Measurements from ENCODE around the gene EDIL3. TPM values are rescaled to one million over a fixed set of nuclear protein-coding genes. Genes with fewer than 3 reads are reported as not detected.

Gene EDIL3
- total RNA-seq, 1 donor from 2014 or later, result 604 TPM

DNA sequence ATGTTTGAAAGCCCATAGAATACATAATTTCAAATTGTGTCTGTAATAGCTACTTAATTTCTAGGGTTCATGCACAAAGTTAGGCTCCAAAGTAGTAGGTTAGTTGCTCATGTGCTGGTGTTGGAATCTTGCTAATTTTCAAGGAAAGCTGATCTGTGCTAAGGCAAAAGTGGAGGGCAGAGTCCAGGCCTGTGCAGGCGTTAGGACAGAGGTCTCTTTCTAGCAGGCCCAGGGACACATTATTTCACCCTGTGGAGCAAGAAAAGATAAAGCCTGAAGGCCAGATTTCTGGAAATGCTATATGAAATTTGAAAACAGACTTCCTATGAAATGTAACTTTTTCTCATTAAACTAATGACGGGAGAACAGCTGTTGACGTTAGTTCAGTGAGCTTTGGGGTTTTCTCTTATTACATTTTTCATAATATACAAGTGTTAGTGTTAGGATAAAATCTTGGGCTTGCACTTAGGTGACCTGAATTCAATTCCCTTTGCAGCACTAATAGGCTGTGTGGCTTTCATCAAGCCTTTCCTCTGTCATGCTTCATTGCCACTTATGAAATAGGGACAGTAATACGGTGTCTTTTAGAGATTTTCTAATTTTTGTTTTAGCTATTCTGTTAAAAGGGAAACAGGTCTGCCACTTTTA is 467.3 kb downstream of the EDIL3 start:
- H3K36me3 Mint-ChIP-seq (ENCODE audit: low read depth), result no peaks in the 10 kb centered on the region

GRCh38 chr5:83914662-83915418 is 469.8 kb downstream of the EDIL3 start:
- no peaks in the 10 kb centered on the region for H3K36me3 Mint-ChIP-seq (ENCODE audit: low read depth)
- DNase-seq (ENCODE audit: low spot score), result no peak
- no peaks in the 10 kb centered on the region for H3K27me3 Mint-ChIP-seq (ENCODE audit: low read depth)
- no peak overlapping the region for H3K4me3 Mint-ChIP-seq (ENCODE audit: unreplicated experiment)
- H3K9me3 Mint-ChIP-seq (ENCODE audit: low read depth), result no peaks in the 10 kb centered on the region
- TF ChIP-seq, protein P1, sequence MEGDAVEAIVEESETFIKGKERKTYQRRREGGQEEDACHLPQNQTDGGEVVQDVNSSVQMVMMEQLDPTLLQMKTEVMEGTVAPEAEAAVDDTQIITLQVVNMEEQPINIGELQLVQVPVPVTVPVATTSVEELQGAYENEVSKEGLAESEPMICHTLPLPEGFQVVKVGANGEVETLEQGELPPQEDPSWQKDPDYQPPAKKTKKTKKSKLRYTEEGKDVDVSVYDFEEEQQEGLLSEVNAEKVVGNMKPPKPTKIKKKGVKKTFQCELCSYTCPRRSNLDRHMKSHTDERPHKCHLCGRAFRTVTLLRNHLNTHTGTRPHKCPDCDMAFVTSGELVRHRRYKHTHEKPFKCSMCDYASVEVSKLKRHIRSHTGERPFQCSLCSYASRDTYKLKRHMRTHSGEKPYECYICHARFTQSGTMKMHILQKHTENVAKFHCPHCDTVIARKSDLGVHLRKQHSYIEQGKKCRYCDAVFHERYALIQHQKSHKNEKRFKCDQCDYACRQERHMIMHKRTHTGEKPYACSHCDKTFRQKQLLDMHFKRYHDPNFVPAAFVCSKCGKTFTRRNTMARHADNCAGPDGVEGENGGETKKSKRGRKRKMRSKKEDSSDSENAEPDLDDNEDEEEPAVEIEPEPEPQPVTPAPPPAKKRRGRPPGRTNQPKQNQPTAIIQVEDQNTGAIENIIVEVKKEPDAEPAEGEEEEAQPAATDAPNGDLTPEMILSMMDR (IDR thresholded peaks at IDR 0.05), result no peak
- H3K4me1 Mint-ChIP-seq (ENCODE audit: low read depth), result peaks cover 55% of the 10 kb centered on the region
- H3K27ac Mint-ChIP-seq (ENCODE audit: unreplicated experiment), result peak overlapping the region; percentile 4

More for the DNA sequence above, 467.3 kb downstream of the EDIL3 start:
- Mint-ChIP-seq H3K27ac (ENCODE audit: unreplicated experiment) (peak overlapping the region; percentile 46), H3K4me1 (ENCODE audit: low read depth) (peaks cover 75% of the 10 kb centered on the region), H3K4me3 (ENCODE audit: unreplicated experiment) (no peak overlapping the region), H3K27me3 (ENCODE audit: low read depth) (no peaks in the 10 kb centered on the region), H3K9me3 (ENCODE audit: low read depth) (no peaks in the 10 kb centered on the region)
- TF ChIP-seq, protein P1 (IDR thresholded peaks at IDR 0.05), result no peak
- no peak for DNase-seq (ENCODE audit: low spot score)

DNA sequence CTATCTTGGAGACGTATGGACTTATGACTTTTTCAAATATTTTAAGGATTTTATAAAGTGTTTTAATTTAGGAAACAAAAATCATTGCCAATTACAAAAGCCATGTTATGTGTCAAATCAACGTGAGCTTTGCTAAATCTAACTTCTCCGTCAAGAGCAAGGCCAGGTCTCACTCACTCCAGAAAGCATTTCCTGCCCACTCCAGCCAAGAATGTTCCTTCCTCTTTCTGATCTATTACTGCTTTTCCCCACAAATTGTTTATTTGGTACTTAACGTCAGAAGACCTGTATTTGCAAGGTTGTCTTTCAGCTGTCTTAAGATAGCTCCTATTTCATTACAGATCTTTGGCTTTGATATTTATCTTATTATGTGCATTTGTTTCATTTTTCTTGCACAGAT is 470.5 kb downstream of the EDIL3 start:
- DNase-seq (ENCODE audit: low spot score), result no peak
- H3K4me1 Mint-ChIP-seq (ENCODE audit: low read depth), result peaks cover 50% of the 10 kb centered on the region
- H3K4me3 Mint-ChIP-seq (ENCODE audit: unreplicated experiment), result no peak overlapping the region
- no peaks in the 10 kb centered on the region for H3K27me3 Mint-ChIP-seq (ENCODE audit: low read depth)
- H3K9me3 Mint-ChIP-seq (ENCODE audit: low read depth), result no peaks in the 10 kb centered on the region
- H3K27ac Mint-ChIP-seq (ENCODE audit: unreplicated experiment), result peak overlapping the region; percentile 4
- H3K36me3 Mint-ChIP-seq (ENCODE audit: low read depth), result no peaks in the 10 kb centered on the region
- TF ChIP-seq, protein P1 (IDR thresholded peaks at IDR 0.05), result no peak

DNA sequence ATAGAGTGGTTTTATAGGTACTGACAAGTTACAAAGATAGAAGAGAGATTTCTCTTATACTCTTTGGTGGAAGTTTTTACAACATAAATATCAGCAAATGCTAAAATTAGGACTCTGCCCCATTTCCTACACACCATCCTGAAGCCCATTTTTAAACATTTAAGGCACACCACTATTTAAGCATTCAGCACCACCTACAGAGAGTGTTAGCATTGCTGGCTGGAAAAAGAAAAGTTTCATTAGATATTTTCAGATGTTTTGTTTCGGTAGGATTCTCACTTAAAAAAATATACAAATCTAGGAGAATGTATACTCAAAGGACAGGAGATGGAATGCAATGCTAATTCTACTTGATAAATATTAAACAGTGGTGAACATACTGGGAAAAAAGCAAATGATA is 471.1 kb downstream of the EDIL3 start:
- peaks cover 44% of the 10 kb centered on the region for H3K4me1 Mint-ChIP-seq (ENCODE audit: low read depth)
- H3K27me3 Mint-ChIP-seq (ENCODE audit: low read depth), result no peaks in the 10 kb centered on the region
- DNase-seq (ENCODE audit: low spot score), result no peak
- TF ChIP-seq, protein P1 (IDR thresholded peaks at IDR 0.05), result peak; percentile 62
- H3K4me3 Mint-ChIP-seq (ENCODE audit: unreplicated experiment), result no peak overlapping the region
- no peak overlapping the region for H3K27ac Mint-ChIP-seq (ENCODE audit: unreplicated experiment)
- H3K36me3 Mint-ChIP-seq (ENCODE audit: low read depth), result no peaks in the 10 kb centered on the region
- no peaks in the 10 kb centered on the region for H3K9me3 Mint-ChIP-seq (ENCODE audit: low read depth)

- Mint-ChIP-seq H3K9me3 (ENCODE audit: low read depth) (no peaks in the 10 kb centered on the region), H3K36me3 (ENCODE audit: low read depth) (no peaks in the 10 kb centered on the region), H3K4me3 (ENCODE audit: unreplicated experiment) (no peak overlapping the region), H3K4me1 (ENCODE audit: low read depth) (peaks cover 28% of the 10 kb centered on the region), H3K27me3 (ENCODE audit: low read depth) (no peaks in the 10 kb centered on the region), H3K27ac (ENCODE audit: unreplicated experiment) (no peak overlapping the region)
- no peak for DNase-seq (ENCODE audit: low spot score)
- TF ChIP-seq, protein P1 (IDR thresholded peaks at IDR 0.05), result no peak
Observed at GRCh38 chr5:83911367-83911919, 473.2 kb downstream of the EDIL3 start.
